ENCODE data around the gene ETS1. TPM values are rescaled to one million over a fixed set of nuclear protein-coding genes. Genes with fewer than 3 reads are reported as not detected.
"Not testable (repeated sequence)": the region's sequence is repeated elsewhere in the genome, so short reads cannot be mapped to it uniquely, and the experiment has no call there.

ETS1 gene
- total RNA-seq, 6 experiments from 2014 or later: 55.2 to 78.6 (median 73.2) TPM

GRCh38 chr11:128450882-128451651, 136.3 kb downstream of the ETS1 start:
- H3K4me1 Mint-ChIP-seq (ENCODE audit: low read depth): peaks cover 51% of the 10 kb centered on the region
- no peak overlapping the region for H3K27ac Mint-ChIP-seq
- H3K36me3 Mint-ChIP-seq (ENCODE audit: low read depth): peaks cover 26% of the 10 kb centered on the region
- peaks cover 6% of the 10 kb centered on the region for H3K27me3 Mint-ChIP-seq (ENCODE audit: insufficient read depth)
- TF ChIP-seq CTCF (IDR thresholded peaks at IDR 0.05): no peak
- H3K9me3 Mint-ChIP-seq: no peaks in the 10 kb centered on the region
- no peak for DNase-seq
- no peak overlapping the region for H3K4me3 Mint-ChIP-seq

- Mint-ChIP-seq H3K36me3 (ENCODE audit: low read depth) (peaks cover 21% of the 10 kb centered on the region), H3K4me1 (ENCODE audit: low read depth) (peaks cover 51% of the 10 kb centered on the region)
- not testable (repeated sequence) for H3K27ac Mint-ChIP-seq; H3K4me3 Mint-ChIP-seq; DNase-seq; H3K9me3 Mint-ChIP-seq; H3K27me3 Mint-ChIP-seq (ENCODE audit: insufficient read depth)
Measured at GRCh38 chr11:128450425-128450824, 136.9 kb downstream of the ETS1 start.

- no peak for TF ChIP-seq CTCF (IDR thresholded peaks at IDR 0.05)
- Mint-ChIP-seq H3K4me1 (ENCODE audit: low read depth) (peaks cover 39% of the 10 kb centered on the region), H3K27me3 (ENCODE audit: insufficient read depth) (peaks cover 6% of the 10 kb centered on the region), H3K36me3 (ENCODE audit: low read depth) (peaks cover 15% of the 10 kb centered on the region; the same call in 1 of the 2 replicates), H3K9me3 (no peaks in the 10 kb centered on the region), H3K27ac (peak overlapping the region; percentile 66), H3K4me3 (no peak overlapping the region)
- DNase-seq: no peak
Measured at GRCh38 chr11:128448981-128449713, 138.2 kb downstream of the ETS1 start.

GRCh38 chr11:128448200-128448886, 139.0 kb downstream of the ETS1 start:
- no peak; the same call in 1 of the 2 replicates for TF ChIP-seq CTCF (IDR thresholded peaks at IDR 0.05)
- H3K27ac Mint-ChIP-seq: peak overlapping the region; percentile 66
- peak; percentile 64 for DNase-seq
- no peak overlapping the region for H3K4me3 Mint-ChIP-seq
- peaks cover 2% of the 10 kb centered on the region for H3K27me3 Mint-ChIP-seq (ENCODE audit: insufficient read depth)
- H3K9me3 Mint-ChIP-seq: no peaks in the 10 kb centered on the region
- H3K4me1 Mint-ChIP-seq (ENCODE audit: low read depth): peaks cover 31% of the 10 kb centered on the region
- H3K36me3 Mint-ChIP-seq (ENCODE audit: low read depth): peaks cover 15% of the 10 kb centered on the region; the same call in 1 of the 2 replicates

- DNase-seq: no peak
- H3K27me3 Mint-ChIP-seq (ENCODE audit: insufficient read depth): no peaks in the 10 kb centered on the region; the same call in 1 of the 2 replicates
- TF ChIP-seq CTCF (IDR thresholded peaks at IDR 0.05): no peak
- H3K9me3 Mint-ChIP-seq: no peaks in the 10 kb centered on the region
- H3K4me1 Mint-ChIP-seq (ENCODE audit: low read depth): peaks cover 20% of the 10 kb centered on the region
- peaks cover 10% of the 10 kb centered on the region; the same call in 1 of the 2 replicates for H3K36me3 Mint-ChIP-seq (ENCODE audit: low read depth)
- no peak overlapping the region for H3K4me3 Mint-ChIP-seq
- H3K27ac Mint-ChIP-seq: no peak overlapping the region; the same call in 1 of the 2 replicates
Measured at GRCh38 chr11:128447233-128447632, 140.1 kb downstream of the ETS1 start.

- not testable (repeated sequence) for H3K9me3 Mint-ChIP-seq; DNase-seq; H3K27me3 Mint-ChIP-seq (ENCODE audit: insufficient read depth); H3K27ac Mint-ChIP-seq; H3K4me3 Mint-ChIP-seq; H3K36me3 Mint-ChIP-seq (ENCODE audit: low read depth)
- H3K4me1 Mint-ChIP-seq (ENCODE audit: low read depth): peaks cover 16% of the 10 kb centered on the region
Measured at GRCh38 chr11:128445921-128446320, 141.4 kb downstream of the ETS1 start.
